GM21528 (cell line): Measurements from ENCODE around the gene GNA15.
"Not testable (repeated sequence)": the region's sequence is repeated elsewhere in the genome, so short reads cannot be mapped to it uniquely, and the experiment has no call there.

Experiments used
- ATAC-seq: cut with Tn5 transposase; IDR thresholded peaks from one replicate; pipeline ENCODE4 v1.9.1; 2021; ENCODE audit warnings: mild to moderate bottlenecking, moderate library complexity; ENCODE audit not compliant: unreplicated experiment, low FRiP score

GNA15 gene, protein sequence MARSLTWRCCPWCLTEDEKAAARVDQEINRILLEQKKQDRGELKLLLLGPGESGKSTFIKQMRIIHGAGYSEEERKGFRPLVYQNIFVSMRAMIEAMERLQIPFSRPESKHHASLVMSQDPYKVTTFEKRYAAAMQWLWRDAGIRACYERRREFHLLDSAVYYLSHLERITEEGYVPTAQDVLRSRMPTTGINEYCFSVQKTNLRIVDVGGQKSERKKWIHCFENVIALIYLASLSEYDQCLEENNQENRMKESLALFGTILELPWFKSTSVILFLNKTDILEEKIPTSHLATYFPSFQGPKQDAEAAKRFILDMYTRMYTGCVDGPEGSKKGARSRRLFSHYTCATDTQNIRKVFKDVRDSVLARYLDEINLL

DNA sequence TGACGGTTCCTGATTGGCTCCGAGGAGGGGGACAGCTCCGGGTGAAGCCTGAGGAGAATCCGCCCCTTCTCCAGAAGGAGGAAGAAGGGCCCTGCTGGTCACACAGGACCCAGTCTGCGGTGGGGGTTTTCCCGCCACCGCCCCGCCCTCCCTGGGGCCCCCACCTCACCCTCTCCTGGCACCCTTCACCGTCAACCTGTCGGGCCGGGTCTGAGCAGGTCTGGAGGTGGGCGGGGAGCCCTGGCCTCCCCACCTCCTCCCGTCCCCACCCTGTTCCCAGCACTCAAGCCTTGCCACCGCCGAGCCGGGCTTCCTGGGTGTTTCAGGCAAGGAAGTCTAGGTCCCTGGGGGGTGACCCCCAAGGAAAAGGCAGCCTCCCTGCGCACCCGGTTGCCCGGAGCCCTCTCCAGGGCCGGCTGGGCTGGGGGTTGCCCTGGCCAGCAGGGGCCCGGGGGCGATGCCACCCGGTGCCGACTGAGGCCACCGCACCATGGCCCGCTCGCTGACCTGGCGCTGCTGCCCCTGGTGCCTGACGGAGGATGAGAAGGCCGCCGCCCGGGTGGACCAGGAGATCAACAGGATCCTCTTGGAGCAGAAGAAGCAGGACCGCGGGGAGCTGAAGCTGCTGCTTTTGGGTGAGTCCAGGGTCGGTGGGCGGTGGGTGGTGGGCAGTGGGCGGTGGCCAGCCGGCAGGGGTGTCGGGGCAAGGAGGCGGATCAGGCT, at the start of gene GNA15:
GNA15 (plus strand) TSS at position 73 of the 723 bp plus-strand sequence; CDS start at position 491, 418 bp downstream.
- no peak for ATAC-seq

DNA sequence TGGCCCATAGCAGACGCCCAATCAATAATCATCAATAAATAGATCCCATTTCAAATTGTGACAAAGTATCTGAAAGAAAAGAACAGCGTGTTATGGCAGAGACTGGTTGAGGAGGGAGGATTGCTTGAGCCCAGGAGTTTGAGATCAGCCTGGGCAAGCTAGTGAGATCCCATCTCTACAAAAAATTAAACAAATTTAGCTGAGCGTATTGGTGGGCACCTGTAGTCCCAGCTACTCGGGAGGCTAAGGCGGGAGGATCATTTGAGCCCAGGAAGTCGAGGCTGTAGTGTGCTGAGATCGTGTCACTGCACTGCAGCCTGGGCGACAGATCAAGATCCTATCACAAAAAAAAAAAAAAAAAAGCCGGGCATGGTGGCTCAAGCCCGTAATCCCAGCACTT, 48.1 kb upstream of the GNA15 start:
- ATAC-seq: no peak

DNA sequence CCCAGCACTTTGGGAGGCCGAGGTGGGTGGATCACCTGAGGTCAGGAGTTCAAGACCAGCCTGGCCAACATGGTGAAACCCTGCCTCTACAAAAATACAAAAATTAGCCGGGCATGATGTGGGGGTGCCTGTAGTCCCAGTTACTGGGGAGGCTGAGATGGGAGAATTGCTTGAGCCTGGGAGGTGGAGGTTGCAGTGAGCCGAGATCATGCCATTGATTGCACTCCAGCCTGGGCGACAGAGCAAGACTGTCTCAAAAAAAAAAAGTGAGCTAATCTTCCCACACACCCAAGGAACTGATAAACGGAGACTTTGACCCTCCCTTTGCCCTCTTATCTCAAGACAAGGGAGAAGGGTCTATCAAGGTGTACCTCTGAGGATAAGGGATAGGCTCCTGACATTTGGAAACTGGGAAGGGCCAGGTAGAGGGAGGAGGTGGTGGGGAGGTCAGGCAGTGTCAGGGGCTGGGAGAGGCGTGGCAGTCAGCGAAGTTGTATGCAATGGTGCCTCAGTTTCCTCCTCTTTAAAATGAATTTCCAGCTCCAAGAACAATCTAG, 46.5 kb upstream of the GNA15 start:
- ATAC-seq: not testable (repeated sequence)

DNA sequence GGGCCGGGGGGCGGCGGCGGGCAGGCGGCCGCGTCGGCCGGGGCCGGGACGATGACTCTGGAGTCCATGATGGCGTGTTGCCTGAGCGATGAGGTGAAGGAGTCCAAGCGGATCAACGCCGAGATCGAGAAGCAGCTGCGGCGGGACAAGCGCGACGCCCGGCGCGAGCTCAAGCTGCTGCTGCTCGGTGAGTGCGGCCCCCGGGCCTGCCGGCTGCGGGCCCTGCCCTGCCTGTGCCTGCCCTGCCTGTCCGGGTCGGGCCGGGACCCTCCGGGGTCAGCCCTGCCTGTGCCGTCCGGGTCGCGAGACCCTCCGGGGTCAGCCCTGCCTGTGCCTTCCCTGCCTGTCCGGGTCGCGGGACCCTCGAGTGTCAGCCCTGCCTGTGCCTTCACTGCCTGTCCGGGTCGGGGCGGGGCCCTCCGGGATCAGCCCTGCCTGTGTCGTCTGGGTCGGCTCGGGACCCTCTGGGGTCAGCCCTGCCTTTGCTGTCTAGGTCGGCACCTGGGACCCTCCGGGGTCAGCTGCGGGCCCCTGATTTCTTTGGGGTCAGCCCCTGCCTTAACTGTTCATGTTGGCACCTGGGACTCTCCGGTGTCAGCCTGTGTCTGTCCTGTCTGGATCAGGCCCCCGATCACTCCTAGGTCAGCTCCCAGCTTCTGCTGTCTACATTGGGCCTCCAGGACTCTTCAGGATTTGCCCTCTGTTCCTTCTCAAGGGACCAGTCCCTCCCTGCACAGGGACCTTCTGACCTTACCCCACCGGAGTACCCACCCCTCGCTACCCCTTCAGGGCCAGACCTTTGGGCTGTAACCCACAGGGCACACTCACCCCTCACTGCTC, 41.0 kb upstream of the GNA15 start:
- no peak for ATAC-seq

DNA sequence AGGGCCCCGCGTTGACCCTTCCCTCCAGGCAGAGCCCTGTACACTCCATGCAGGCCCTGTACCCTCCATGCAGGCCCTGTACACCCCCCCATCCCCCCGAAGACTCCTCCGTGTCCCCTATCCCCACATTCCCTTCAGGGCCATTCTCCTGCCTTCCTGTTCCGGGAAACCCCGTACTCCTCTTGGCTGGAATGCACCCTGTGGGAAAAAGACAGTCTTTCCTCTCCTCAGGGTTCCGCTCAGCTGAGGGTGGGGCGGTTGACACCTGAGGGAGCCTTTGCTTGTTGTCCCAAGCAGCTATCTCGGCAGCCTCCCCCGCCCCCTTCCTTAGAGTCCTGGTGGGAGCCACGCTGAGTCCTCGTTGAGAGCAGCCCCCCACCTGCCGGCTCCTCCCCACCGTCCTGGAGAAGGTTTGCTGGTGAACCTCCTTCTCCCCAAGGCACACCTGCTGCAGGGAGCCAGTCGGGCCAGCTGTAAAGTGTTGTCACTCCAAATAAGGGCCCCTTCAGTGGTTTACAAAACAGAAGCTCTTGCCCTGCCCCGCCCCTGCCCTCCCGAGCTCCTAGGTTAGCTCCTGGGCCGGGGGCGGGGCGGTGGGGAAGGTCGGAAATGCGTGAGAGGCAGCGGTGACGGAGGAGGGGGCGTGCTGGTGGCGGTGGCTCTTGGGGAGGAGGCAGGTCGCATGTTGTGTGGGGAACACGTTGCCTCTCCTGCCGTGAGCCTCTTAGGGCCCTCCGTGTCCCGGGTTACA, 40.2 kb upstream of the GNA15 start:
- ATAC-seq: no peak

DNA sequence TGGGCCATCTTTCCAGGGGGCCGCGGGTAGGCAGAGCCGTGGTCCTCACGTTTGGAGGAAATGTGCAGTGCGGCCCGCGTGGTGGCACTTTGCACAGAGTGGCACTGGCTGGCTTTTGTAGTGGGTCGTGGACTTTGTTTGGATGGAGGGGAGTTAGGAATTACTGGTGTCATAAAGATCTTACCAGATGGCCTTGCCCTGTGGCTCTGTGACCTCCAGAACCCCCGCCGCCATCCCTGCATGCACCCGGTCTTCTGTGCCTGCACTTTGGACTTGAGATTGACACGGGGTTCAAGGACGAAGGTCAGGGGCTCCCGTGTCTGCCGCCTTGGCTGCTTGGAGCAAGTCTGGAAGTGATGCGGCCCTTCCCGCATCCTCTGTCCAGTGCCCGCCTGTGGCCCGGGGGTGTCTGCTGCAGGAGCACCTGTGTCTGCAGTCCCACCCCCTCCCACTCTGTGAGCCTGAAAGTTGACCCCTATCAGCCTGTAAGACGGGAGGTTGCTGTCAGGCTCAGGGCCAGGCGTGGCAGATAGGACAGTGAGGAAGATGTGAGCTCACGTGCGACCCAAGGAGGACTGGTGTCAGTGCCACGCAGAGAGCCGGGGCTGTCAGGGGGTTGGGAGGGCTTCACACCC, 39.4 kb upstream of the GNA15 start:
- no peak for ATAC-seq

DNA sequence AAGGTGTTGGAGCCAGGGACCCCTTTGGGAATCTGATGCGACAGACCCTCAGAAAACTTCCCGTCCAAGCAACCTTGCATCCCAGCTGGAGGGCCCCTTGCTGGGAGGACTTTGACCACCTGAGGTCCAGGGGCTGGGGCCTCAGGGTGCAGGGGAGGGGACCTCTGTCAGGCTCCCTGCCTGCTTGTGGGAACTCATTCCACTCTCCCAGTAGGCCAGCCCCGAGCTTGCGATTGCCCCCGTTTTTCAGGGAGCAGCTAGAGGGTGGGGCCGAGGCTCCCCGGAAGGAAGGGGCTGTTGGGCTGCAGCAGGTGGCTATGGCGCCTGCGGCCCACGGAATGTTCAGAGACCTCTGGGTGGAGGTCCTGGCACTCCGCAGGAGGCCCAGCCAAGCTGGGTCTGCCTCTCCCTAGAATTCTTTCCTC, 38.9 kb upstream of the GNA15 start:
- no peak for ATAC-seq

DNA sequence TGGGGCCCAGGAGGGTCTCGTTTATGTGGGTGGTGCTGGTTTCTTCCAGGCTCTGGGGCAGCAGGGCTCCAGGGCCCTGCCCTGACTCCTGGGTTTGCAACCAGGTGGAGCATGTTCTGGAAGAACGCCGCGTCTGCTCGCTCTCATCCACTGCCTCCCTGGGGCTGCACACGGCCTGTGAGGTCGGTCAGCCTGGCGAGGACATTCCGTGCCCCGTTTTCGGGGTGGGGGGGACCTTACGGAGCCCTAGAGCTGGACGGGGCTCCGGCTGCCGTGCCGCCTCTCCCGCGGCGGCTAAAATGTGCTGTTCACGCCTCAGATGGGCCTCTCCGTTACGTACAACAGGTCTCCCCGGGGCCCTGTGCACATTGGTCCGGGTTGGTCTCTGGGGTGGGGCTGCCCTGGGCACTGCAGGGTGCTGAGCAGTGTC, 38.4 kb upstream of the GNA15 start:
- no peak for ATAC-seq

DNA sequence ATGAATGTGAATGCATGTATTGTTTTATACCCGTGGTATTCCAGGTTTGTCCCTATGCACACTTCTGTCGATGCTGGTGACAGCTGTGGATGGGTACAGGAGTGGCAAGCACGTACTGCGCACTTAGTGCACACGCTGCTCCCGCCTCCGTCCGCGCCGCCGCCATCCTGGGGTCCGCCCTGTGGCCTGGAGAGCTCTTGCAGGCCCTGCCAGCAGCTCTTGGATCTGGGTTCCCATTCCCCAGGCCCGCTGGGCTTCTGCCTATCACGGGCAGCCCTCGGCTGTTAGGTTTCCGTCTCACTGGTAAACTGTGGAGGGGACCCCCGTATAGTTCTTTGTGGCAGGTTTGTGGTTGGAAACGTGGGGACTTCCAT, 37.7 kb upstream of the GNA15 start:
- ATAC-seq: no peak

DNA sequence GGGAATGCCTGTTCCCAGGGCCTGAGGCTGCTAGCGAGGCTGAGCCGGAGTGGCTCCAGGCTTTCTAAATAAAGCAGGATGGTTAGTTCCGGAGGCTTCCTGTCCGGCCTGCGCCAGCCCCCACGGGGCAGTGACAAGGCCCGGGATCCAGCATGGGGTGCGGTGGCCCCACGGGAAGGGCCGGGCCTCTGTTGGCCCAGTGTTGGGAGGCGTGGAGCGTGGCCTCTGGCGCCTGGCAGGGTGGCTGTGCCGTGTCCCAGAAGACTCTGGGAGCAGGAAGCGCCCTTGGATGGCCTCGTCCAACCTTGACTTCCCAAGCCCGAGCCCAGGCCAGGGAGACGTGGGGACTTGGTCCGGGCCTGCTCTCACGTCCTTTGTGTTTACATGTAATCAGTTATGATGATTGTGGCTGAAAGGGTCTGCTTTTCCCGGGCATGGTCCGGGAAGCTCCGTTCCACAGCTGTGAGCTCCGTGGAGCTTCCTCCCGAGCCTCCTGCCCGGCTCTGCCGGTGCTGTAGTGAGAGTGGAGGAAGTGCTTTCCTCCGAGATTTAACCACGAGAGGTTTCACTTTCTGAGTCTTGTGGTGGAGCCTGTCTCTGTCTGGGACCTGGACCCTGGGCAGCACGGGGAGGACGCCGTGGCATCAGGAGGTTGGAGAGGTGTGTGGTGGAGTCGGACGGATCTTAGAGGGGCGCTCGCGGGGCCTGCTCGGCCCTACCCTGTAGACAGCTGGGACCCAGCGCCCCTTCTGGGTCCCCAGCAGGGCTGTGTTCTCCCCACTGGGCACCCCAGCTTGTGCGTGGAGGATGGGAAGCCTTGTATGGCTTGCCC, 37.1 kb upstream of the GNA15 start:
- no peak for ATAC-seq

DNA sequence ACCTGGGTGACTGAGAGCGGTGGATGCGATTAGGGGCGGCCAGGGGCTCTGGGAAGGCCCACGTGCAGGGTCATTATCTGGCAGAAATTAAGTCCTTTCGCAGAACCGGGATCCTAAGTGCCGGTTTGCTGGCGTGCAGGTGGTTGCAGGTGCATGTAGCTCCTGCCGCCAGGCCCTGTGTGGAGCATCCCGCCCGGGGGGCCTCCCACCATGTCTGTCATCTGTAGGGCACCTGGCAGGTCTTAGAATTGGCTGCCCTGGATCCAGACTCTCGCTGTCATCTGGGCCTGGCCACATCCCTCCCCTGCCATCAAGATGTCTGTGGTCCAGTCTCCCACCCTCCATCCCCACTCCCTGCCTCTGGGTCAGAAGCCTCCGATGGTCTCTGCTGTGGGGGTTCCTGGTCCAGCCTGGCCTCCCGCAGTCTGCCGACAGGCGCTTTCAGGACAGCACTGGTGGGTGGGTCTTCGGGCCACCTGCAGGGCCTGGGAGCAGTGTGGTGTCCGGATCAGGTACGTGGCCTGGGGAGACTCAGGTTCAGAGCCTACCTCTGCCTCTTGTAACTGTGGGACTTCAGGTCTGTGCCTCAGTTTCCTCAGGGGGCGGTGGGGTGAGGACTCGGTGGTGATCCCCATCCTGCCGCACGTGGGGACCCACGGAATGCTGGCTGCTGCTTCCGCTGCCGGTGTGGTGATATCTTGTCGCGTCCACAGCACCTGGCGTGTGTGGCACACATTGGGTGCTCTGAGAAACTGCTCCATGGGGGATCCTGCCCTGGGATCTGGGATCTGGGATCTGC, 36.3 kb upstream of the GNA15 start:
- no peak for ATAC-seq

DNA sequence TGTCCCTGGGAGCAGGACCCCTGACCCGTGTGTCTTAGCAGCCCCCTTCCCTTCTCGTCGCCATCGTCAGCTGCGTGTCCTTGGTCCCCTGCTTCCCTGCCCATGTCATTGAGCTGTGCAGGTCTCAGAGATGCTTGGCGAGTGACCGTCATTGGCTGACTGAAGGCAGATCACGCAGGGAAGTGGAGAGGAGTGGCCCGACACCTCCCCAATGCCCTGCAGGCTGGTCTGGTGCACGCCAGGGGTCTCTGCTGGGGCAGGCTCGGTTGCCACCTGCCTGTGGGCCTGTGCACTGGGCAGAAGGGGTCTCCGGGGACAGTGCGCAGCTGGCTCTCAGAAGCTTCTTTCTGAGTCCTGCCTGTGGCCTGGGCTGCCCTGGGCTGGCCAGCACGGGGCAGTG, 35.5 kb upstream of the GNA15 start:
- no peak for ATAC-seq

DNA sequence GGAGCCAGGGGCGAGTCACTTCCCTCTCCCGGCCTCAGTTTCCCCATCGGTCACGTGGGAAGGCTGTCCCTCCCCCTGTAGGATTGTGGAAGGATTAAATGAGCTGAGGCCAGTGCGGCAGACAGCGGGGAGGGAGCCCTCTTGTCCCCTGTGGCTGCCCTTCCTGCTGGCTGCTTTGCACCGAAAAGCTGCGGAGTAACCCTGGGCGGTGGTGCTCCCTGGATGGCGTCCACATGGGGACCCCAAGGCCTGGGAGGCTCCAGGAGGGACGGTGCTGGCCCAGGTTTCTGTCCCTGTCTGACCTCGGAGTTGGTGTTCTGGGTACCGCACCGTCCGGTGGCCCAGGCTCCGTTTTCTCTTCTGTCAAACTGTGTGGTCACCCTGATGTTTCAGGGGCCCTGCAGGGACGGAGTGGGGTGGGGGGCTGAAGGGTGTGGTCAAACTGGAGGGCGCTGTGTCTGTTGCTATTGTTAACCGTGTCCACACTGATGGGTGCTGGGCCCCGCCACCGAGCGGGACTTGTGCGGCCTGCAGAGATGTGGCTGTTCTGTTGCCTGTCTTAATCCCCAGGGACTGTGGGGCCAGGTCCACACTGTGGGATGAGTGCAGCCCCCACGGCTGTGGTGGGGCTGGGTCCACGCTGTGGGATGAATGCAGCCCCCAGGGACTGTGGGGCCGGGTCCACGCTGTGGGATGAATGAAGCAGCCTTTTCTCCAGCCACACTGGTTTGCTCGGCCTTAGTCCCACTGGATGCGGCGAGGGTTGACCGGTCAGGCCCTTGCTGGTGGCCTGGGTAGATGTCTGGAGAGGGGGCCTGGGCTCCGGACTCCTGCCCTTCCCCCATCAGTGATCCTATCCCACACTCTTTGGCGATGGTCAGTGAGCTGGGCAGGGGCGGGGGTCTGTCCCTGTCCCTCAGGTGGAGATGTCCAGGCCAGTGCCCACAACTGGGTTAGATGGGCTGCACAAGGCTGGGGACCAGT, 34.8 kb upstream of the GNA15 start:
- ATAC-seq: no peak

DNA sequence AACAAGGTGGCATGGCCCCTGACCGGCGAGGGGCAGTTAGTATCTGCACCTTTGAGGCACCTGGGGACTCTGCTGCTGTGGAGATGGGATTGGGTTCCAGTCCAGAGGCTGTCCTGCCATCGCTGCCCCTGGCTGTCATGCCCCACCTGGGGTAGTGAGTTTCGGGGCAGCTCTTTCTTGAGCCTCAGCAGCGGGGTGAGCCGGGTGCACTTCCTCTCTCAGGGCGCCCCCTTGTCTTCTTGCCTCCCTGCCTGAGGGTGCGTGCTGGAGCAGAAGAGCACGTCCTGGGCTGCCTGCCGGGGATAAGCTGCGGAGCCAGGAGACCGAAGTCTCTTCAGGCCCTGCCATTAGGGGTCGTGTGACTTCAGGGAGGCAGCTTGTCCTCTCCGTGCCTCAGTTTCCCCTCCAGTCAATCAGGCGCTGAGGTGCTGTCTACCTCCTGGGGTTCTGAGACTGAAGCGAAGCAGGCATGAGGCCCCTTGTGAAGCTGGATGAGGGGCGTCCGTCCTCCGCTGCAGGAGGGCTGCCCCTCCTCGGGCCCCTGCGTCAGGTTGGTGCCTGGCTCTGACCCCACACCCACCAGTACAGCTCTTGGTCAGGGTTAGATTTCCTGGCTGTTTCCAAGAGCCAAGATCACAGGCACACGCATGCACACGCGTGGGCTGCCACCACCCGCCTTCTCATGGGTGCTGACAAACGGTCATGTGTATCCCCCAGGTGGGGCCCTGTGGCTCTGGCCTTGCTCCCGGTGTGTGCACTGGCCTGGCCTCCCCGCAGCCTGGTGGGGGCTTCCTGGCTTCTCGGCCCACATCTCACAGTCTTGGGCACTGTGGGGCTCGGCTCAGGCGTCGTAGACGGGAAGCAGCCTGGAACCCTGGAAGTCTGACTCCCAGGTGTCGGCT, 33.3 kb upstream of the GNA15 start:
- no peak for ATAC-seq

DNA sequence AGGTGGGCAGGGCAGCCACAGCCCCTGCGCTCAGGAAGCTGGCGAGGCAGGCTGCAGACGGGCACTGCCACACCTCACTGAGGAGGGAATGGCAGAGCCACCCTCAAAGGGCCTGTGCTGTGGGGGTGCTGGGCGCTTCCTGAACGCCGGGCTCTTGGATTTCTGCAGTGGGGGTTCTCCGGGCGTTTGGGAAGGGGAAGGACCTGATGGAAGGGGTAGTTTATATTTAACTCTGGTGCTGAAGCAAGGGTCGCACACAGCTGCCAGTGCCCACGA, 31.2 kb upstream of the GNA15 start:
- ATAC-seq: no peak
